Raji (cell line): ENCODE results near the gene CTSO.

Experiments
- POLR2A ChIP-seq: IDR thresholded peaks from 2 replicates; pipeline ENCODE4 v1.6.1; 2011; ENCODE audit warnings: low read depth, low read length, control low read depth; ENCODE audit not compliant: insufficient read depth

CTSO gene

DNA sequence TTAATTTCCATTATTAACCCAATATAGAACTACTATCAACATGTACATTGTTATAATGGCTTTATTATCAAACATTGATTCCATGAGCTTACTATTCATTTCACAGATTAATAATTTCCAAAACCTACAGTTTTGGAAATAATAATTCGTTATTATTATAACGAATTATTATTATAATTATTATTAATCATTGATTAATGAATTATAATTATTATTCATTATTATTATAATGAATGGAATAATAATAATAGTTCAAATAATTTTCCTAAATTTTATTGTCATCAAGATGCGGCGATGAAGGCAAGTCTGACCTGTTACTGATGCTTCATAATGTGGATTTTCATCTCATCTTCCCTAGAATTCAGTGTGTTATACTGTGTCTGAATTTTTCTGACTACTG, 22.0 kb downstream of the CTSO start:
- no peak for TF ChIP-seq POLR2A

DNA sequence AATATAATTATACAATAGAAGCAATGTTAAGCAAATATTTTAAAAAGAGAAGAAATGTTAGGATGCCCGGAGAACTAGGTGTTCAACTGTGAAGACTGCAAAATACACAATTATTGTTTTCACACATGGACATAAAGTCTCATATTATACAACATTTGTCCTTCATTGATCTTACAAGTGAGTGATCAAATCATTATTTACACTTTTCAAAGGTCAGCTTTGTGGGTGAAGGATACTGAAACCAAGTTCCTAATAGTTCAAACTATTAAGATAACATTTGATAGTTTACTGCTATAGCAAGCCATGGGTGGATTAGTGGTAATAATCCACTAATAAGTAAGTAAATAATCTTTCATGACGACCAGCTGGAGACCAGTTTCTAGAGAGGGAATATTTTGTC, 23.3 kb downstream of the CTSO start:
- TF ChIP-seq POLR2A: no peak

DNA sequence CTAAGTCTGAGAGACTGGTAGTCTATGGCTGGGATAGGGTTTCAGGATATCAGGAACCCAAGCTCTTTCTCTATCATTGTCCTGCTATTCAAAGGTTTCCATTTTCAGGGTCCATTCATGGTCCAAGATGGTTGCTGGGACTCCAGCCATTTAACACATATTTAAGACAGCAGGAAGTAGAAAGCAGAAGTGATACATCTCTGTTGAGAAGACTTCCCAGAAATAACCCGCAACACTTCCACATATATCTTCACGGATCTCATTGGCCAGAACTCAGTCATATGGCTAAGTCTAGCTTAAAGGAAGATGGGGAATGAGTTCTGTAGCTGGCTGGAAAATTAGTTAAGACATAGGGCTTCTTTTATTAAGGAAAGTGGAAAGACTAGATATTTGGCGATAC, 23.8 kb downstream of the CTSO start:
- no peak for TF ChIP-seq POLR2A

DNA sequence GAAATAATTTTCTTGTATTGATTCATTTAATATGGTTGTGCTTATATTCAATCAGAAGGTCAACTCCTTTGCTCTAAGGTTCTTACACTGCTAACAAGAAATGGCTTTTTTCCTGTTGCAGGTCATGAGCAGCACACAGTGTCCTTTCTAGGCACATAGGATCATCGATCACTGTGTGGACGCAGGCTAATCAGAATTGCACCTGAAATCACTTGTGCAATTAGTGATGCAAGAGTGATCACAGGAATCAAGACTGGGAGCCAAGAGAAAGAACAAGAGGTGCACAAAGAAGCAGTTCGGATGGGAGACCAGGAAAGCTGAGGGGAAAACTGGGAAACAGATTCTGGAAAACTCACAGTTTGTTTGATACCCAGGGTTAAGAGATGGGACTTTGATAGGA, 29.0 kb downstream of the CTSO start:
- TF ChIP-seq POLR2A: no peak

DNA sequence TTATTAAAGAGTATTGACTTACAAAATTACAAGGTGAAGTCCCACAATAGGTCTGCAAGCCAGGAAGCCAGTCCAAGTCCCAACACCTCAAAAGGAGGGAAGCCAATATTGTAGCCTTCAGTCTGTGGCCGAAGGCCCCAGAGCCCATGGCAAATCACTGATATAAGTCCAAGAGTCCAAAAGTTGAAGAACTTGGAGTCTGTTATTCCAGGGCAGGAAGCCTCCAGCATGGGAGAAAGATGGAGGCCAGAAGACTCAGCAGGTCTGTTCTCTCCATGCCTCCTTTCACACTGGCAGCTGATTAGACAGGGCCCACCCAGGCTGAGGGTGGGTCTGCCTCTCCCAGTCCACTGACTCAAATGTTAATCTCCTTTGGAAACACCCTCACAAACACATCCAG, 32.1 kb downstream of the CTSO start:
- no peak for TF ChIP-seq POLR2A

DNA sequence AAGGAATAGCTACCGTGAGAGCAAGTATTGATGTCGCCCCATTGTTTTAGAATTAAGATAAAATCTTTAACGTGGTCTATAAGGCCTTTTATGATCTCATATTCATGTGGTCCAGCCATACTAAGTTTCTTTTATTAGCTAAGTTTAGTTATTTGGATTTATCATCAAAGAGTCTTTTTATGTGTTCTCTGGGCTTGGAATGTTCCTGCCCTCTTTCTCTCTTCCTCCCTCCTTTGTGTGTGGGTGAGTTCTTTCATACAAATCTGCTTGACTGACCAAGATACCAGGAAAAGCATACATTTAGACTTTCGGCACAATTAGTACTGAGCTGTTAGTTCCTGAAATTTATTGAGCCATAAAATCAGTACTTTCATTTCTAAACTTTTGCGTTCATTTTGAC, 38.9 kb downstream of the CTSO start:
- no peak for TF ChIP-seq POLR2A

DNA sequence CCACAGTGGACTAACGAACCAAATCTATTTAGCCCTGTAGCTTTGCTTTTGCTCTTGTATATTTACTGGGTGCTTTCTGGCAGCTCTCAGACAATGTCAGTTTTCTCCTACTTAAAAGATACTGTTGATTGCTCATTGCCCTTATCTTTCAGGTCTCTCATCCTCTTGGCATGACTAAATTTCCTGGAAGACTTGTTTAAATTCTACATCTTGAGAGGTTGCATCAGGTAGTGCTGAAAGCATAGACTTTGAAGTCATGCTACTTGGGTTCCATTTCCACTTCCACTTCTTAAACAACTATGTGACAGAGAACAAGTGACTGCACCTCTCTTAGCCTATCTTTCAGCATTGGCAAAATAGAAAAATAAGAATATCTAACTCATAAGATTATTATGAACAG, 41.8 kb downstream of the CTSO start:
- no peak for TF ChIP-seq POLR2A

DNA sequence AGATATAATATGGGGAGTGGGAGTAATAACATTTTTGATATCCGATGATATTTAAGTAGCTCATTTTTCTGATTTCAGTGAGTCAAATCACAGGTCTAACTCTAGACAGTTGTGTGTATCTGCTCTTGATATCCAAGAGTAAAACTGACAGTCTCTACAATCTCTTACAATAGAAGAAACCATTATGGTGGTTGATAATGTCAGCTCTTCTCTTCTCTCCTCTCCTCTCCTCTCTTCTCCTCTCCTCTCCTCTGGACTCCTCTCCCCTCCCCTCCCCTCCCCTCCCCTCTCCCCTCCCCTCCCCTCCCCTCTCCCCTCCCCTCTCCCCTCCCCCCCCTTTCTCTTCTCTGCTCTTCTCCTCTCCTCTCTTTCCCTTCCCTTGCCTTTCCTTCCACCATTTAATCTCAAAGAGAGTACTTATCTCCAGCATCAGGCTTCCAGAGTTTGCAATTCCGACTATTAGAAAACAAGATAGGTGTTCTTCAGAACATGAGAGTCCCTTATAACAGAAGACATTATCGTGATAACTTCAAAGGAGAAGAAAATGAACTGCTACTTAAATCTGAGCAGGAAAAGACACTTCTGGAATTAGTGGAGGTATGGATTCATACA, 43.9 kb downstream of the CTSO start:
- TF ChIP-seq POLR2A: no peak

DNA sequence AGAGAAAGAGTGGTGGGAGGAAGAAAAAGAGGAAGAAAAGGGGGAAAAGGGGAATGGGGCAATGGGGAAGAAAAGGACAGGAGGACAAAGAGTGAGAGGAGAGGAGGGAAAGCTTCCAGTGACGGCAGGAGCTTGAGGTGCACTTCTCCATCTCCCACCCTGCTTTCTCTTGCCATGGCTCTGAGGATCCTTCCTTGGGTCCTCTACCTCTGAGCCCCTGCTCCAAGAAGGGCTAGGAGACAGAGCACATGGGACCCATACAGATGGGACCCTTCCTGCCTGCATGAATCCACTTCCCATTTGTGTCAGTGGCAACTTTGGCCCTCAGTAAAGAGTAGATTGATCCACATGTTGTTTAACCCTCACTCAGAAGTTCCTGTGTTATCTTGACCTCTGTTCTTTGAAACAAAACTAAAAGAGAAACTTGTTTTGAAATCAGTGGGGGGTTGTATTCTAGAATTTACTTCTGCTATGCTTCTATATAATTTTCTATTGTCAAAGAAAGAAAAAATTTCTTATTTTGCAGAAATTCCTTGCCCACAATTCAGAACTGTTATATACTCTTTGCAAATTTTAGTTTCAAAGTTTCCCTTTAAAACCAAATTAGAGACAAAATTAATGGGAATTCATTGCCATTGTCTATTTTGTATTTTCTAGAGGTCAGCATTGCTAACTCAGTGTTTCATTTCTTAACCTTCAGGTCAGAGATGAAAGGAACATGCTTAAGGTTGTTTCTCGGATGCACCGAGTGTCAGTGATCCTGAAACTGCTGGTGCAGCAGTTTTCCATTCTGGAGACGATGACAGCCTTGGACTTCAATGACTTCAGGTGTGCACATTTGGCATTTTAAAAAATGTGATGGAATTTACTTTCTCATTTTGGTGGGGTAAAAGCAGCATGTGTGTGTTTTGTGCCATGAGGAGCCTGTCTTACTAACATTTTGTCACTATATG, 45.2 kb downstream of the CTSO start:
- no peak for TF ChIP-seq POLR2A

DNA sequence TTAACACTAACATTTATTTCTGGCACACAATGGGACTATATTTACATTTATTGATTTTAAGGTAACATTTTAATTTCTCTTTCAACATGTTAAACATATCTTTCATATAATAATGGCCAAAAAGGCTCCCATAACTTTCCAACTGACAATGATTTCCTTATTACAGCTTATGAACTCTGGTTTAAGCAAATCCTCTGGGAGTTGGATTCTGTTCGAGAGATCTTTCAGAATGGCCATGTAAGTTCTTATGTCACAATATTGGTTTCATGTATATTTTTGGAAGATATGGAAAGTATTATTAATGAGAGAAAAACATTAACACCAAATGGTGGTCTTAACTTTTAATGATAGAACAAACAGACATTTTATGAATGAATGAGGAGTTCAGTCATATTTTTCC, 46.1 kb downstream of the CTSO start:
- no peak for TF ChIP-seq POLR2A

DNA sequence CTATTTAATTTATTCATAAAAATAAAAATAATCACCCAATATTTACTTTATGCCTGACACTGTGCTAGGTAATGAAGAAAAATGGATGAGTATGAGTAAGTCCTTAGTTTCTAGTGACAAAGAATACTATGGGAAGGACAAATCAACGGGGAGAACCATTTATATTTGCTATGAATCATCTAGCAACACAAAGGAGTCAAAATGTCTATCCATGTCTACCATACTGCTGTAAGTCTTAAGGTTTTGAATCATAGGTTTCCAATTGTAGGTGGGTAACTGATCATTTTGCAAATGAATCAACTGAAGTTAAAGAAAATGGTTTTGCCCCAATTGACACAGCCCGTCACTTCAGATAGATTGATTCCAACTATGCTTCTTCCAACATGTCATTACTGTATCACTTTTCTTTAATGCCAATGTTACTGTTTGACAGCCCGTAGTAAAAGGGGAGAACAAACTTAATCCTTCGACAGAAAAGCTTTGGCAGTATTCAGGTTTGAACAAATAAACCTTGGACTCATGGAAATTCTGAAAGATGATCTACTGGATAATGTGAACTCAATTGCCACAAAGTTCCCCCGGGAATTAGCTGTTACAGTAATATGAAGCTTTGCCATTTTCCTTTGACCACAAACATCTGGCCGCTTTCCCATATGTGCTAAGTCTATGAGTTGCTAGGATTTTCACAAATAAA, 47.0 kb downstream of the CTSO start:
- TF ChIP-seq POLR2A: no peak

DNA sequence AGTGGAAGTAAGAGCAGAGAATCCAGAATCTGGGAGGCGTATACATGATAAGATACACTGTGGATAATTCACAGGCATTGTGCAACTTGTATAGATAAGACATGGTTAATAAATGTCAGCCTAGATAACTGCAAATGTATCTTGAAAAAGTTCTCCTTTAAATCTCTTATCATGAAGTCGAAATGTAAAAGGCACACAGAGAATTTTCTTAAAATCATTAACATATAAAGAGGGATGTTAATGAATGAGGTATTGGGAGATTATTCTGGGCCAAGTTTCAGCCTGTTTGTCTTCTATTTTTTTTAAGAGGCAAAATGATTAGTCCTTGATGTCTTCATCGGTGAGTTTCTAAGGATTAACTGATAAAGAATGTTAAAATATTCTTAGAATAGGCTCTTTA, 49.3 kb downstream of the CTSO start:
- no peak for TF ChIP-seq POLR2A

DNA sequence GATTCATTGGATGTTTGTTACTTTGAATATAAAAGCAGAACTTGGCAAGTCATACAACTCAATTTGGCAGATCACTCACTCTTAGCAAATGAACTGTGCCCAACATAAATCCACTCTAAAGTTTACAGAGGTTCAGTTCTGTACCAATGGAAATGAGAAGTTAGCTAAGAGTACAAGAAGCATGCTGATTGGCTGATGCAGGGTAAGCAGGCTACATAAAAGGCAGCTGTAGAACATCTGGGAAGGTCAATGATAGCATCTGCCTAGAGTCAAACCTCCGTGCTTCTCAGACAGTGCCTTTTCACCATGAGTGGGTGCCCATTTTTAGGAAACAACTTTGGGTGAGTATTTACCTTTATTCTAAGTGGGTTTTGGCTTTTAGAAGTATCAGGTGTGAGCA, 50.2 kb downstream of the CTSO start, which contains the start of gene TDO2:
TSS of gene TDO2 (plus strand) at position 244 of the 400 bp plus-strand sequence. CDS start at position 307, 63 bp downstream.
- no peak for TF ChIP-seq POLR2A

DNA sequence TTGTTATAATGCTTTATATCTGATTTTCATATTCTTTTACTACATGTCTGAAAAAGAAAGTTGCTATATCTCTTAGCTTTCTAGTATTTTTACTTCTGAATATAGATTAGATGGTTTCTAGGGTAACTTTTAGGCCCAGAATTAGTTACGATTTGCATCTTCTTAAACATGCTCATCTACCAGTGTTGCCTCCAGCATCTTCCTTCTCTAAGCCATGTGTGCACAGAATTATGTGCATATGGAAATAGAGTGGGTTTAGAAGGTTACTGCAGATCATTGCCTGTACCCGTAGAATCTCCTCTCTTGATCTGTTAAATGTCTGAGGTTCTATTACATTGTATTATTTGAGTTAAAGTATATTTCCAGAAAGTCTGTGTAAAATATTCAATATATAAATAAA, 52.7 kb downstream of the CTSO start:
- TF ChIP-seq POLR2A: no peak

DNA sequence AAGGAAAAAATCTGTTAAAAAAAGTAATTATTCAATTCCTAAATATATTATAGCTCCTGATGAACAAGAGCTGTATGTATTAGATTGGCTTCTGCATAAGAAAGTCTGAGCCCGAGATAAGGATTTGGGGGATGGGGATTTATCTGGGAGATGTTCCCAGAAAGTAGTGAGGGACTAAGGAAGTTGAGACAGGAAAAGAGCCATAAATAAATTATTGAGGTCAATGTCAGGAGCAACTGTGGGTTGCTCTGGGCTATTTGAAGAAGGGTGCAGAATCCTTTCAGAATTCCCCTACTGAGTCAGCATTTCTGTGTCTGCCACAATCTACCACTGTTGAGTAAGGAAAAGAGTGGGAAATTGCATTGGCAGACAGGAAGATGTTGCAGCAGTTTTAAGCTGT, 53.3 kb downstream of the CTSO start:
- no peak for TF ChIP-seq POLR2A

DNA sequence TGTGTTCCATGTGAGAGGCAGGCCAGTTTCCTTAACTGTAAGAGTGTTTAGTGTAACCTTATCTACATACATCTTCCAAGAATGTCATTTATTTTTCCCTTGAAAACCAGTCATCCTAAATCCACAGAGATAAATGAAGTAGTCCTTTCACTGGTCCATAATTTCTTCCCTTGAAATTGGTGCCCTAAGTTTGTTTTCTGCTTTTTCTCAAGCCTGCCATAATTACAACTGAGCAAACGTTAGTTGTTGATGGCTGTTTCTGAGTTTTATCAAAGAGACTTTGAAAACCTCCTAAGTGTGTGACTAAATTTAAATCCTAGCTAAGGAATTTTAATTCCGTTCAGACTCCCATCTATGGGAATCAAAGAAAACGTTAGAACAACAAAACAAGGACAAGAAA, 53.8 kb downstream of the CTSO start:
- no peak for TF ChIP-seq POLR2A
